ENCODE measurements around the gene TRDN.

TRDN gene

DNA sequence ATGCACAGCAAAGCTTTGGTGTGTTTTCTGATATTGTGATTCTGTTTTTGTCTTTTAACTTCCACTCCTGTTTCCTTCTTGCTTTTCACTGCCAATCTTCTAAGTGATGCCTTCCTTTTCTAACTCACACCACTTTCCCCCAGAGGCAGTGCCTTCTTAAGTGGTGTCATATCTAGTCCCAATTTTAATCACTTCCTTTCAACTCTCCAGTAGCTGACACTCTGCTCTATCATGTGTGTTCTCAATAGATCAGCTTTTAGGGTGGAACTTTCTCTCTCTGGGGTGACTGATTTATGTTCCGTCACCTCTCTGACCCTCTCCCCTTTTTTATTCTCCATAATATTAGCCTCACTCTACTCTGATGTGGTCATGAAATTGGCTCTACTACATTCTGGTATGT lies 460.0 kb downstream of the TRDN start (continued):
- no peak for TF ChIP-seq AEBP2 (tag by site-specific recombination; IDR thresholded peaks at IDR 0.05; ENCODE audit: borderline replicate concordance)
- TF ChIP-seq ZNF280C (tag by site-specific recombination; IDR thresholded peaks at IDR 0.05), result no peak
- TF ChIP-seq ZNF473 (tag by site-specific recombination; IDR thresholded peaks at IDR 0.05), result no peak
- TF ChIP-seq ZNF629 (tag by site-specific recombination; IDR thresholded peaks at IDR 0.05), result no peak
- TF ChIP-seq ZNF133 (tag by site-specific recombination; IDR thresholded peaks at IDR 0.05), result no peak
- TF ChIP-seq, protein P1, sequence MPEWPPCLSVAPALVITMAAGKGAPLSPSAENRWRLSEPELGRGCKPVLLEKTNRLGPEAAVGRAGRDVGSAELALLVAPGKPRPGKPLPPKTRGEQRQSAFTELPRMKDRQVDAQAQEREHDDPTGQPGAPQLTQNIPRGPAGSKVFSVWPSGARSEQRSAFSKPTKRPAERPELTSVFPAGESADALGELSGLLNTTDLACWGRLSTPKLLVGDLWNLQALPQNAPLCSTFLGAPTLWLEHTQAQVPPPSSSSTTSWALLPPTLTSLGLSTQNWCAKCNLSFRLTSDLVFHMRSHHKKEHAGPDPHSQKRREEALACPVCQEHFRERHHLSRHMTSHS (tag by site-specific recombination; IDR thresholded peaks at IDR 0.05), result no peak

DNA sequence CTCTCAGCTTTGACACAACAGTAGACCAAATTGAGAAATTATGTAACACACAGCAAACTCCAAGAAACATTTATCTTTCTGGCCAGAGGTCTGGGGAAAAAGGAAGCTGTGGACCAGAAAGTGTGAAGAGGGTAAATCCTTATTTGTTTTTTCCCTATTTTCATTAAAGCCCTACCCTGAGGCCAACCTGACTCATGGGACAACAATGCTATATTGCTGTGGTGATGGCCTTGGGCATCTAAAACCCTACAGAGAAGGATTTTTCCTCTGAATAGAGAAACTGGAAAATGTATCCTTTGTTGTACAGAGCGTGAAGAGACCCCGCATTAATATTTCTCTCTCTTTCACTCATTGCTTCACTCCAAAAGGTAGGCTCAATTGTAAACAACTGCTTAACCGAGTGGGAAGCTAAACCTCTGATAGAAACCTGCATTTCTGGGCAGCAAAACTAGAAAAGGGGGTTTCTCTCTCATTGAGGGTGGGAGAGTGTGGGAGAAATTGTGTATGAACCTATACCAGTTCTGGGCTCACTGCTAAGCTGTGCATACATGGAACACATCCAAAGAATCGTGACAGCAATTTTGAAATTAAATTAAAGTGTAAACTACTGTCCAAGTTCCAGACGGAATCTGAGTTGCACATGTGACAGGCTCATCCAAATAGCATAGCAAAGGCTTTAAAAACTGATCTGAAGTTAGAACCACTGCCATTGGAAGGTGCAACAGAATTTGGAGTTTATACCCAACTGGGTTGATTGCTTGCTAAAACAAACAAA lies 465.2 kb downstream of the TRDN start:
- H3K9me3 ChIP-seq (ENCODE audit: control insufficient read depth, insufficient read depth, low read depth, low read length), result no peaks in the 10 kb centered on the region
- H3K4me3 ChIP-seq (ENCODE audit: low read depth, low read length), result no peak overlapping the region
- no peaks in the 10 kb centered on the region for H3K4me1 ChIP-seq (ENCODE audit: control insufficient read depth, insufficient read depth, low read length)
- H3K36me3 ChIP-seq (ENCODE audit: control insufficient read depth in 2 of 2, insufficient read depth in 1 of 2, low read length in 2 of 2), result no peaks in the 10 kb centered on the region
- POLR2A ChIA-PET, result no interaction called here
- CTCF ChIA-PET, result no interaction called here
- no peak overlapping the region for H3K27ac ChIP-seq (ENCODE audit: extremely low read depth, low read depth, low read length)
- TF ChIP-seq SCRT2 (tag by site-specific recombination; IDR thresholded peaks at IDR 0.05) (no peak), ZBTB49 (tag by site-specific recombination; IDR thresholded peaks at IDR 0.05; ENCODE audit: low read depth) (no peak), ZNF510 (tag by site-specific recombination; IDR thresholded peaks at IDR 0.05; ENCODE audit: insufficient replicate concordance) (no peak), ZSCAN23 (tag by site-specific recombination; IDR thresholded peaks at IDR 0.05) (no peak), ZNF24 (tag by site-specific recombination; IDR thresholded peaks at IDR 0.05) (no peak), ZNF239 (tag by site-specific recombination; IDR thresholded peaks at IDR 0.05) (no peak), KLF16 (tag by site-specific recombination; IDR thresholded peaks at IDR 0.05) (no peak), ZNF596 (tag by site-specific recombination; IDR thresholded peaks at IDR 0.05) (no peak), ZNF707 (tag by site-specific recombination; IDR thresholded peaks at IDR 0.05) (no peak), ZNF449 (tag by site-specific recombination; IDR thresholded peaks at IDR 0.05) (no peak), GLI4 (tag by site-specific recombination; IDR thresholded peaks at IDR 0.05) (no peak), IKZF3 (tag by site-specific recombination; IDR thresholded peaks at IDR 0.05) (no peak)
- TF ChIP-seq, protein P2, sequence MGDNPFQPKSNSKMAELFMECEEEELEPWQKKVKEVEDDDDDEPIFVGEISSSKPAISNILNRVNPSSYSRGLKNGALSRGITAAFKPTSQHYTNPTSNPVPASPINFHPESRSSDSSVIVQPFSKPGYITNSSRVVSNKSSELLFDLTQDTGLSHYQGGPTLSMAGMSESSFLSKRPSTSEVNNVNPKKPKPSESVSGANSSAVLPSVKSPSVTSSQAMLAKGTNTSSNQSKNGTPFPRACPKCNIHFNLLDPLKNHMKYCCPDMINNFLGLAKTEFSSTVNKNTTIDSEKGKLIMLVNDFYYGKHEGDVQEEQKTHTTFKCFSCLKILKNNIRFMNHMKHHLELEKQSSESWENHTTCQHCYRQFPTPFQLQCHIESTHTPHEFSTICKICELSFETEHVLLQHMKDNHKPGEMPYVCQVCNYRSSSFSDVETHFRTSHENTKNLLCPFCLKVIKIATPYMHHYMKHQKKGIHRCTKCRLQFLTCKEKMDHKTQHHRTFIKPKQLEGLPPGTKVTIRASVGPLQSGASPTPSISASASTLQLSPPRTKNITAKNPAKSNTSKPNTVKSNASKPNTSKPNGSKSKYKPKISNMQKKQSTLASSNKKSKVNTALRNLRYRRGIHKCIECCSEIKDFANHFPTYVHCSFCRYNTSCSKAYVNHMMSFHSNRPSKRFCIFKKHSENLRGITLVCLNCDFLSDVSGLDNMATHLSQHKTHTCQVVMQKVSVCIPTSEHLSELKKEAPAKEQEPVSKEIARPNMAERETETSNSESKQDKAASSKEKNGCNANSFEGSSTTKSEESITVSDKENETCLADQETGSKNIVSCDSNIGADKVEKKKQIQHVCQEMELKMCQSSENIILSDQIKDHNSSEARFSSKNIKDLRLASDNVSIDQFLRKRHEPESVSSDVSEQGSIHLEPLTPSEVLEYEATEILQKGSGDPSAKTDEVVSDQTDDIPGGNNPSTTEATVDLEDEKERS (tag by site-specific recombination; IDR thresholded peaks at IDR 0.05), result no peak
- TF ChIP-seq, protein P1 (tag by site-specific recombination; IDR thresholded peaks at IDR 0.05), result no peak

Data from HEK293 (cell line).